Thyroid gland (tissue), 4 donors: Measurements from ENCODE around the gene CDC42BPG. TPM values are rescaled to one million over a fixed set of nuclear protein-coding genes. Genes with fewer than 3 reads are reported as not detected.

Experiments
- DNase-seq, 2 donors: peaks; one replicate each; pipeline ENCODE4 v3.0.0-alpha.2; 2019
- H3K27ac ChIP-seq, 3 donors: fragments of 200-600 bp; sonication (generic); 1 replicate in 2 of 3; 2 replicates in 1 of 3; pipeline ENCODE4 v1.5.1; 2016 to 2019; ENCODE audit warnings: mild to moderate bottlenecking in 1 of 3, moderate library complexity in 1 of 3
- H3K27me3 ChIP-seq: fragments of 200-600 bp; sonication (generic); one replicate; pipeline ENCODE4 v1.5.1; 2019
- H3K36me3 ChIP-seq, 2 donors: fragments of 200-600 bp; sonication (generic); one replicate each; pipeline ENCODE4 v1.5.1; 2016 to 2019
- H3K4me1 ChIP-seq, 2 donors: fragments of 200-600 bp; sonication (generic); one replicate each; pipeline ENCODE4 v1.5.1; 2017 to 2019
- H3K4me3 ChIP-seq, 3 donors: fragments of 200-600 bp; sonication (generic); replicated peaks in 1 of 3; 1 replicate in 2 of 3; 2 replicates in 1 of 3; pipeline ENCODE4 v1.5.1; 2016; ENCODE audit warnings: mild to moderate bottlenecking in 1 of 3
- H3K9me3 ChIP-seq: fragments of 200-600 bp; sonication (generic); one replicate; pipeline ENCODE4 v1.5.1; 2017
- POLR2A ChIP-seq, 2 donors: fragments of 450-650 bp; IDR thresholded peaks; one replicate each; pipeline ENCODE4 v1.6.1; 2017; ENCODE audit warnings: antibody characterized with exemption in 2 of 2, mild to moderate bottlenecking in 2 of 2, moderate library complexity in 1 of 2
- WGBS, 2 donors: methylation state at CpG; one replicate each; pipeline ENCODE4 v1.1.5; 2017; 5-methylcytosine and 5-hydroxymethylcytosine counted together
- intact Hi-C: fragments of 100-400 bp; cut with DNase I; formaldehyde crosslinking; loops from one replicate; pipeline ENCODE4 v1.15.1; 2023
- total RNA-seq, 4 donors: library from RNA; depleted of rRNA; stranded (reverse); fragments of >200 nt; gene quantifications; one replicate each; pipeline ENCODE4 v1.2.3, GENCODE V29; 2016
- TF ChIP-seq, protein P1 (sequence below), 6 experiments: fragments of 200-600 bp in 3 of 6; fragments of 450-650 bp in 3 of 6; sonication (generic) in 3 of 6; IDR thresholded peaks; one replicate each; pipeline ENCODE4 v1.5.1; 2016 to 2019; ENCODE audit warnings: antibody characterized with exemption in 6 of 6, mild to moderate bottlenecking in 2 of 6, inconsistent platforms in 1 of 6, moderate library complexity in 1 of 6

CDC42BPG gene
- total RNA-seq, 4 donors from 2014 or later: 7.8 to 13.9 (median 10.2) TPM

- Histone ChIP-seq H3K27ac (peak overlapping the region; percentile 77 to 82 (median 80)), H3K4me1 (peaks cover 37 to 43% of the 10 kb centered on the region in 2 donors), H3K36me3 (peaks cover 11 to 16% of the 10 kb centered on the region in 2 donors), H3K4me3 (peak overlapping the region in 1 of 3 donors; percentile 75), H3K27me3 (no peaks in the 10 kb centered on the region), H3K9me3 (no peaks in the 10 kb centered on the region)
- 34 to 37% methylated on average over 11 of the region's 11 CpGs for WGBS, 2 donors
- DNase-seq: no peak
- no peak for TF ChIP-seq POLR2A (IDR thresholded peaks at IDR 0.05)
- TF ChIP-seq, protein P1, sequence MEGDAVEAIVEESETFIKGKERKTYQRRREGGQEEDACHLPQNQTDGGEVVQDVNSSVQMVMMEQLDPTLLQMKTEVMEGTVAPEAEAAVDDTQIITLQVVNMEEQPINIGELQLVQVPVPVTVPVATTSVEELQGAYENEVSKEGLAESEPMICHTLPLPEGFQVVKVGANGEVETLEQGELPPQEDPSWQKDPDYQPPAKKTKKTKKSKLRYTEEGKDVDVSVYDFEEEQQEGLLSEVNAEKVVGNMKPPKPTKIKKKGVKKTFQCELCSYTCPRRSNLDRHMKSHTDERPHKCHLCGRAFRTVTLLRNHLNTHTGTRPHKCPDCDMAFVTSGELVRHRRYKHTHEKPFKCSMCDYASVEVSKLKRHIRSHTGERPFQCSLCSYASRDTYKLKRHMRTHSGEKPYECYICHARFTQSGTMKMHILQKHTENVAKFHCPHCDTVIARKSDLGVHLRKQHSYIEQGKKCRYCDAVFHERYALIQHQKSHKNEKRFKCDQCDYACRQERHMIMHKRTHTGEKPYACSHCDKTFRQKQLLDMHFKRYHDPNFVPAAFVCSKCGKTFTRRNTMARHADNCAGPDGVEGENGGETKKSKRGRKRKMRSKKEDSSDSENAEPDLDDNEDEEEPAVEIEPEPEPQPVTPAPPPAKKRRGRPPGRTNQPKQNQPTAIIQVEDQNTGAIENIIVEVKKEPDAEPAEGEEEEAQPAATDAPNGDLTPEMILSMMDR (IDR thresholded peaks at IDR 0.05): no peak
- intact Hi-C loops: no loop called here
These were observed 31.8 kb upstream of the CDC42BPG start for GRCh38 chr11:64876229-64876750.

DNA sequence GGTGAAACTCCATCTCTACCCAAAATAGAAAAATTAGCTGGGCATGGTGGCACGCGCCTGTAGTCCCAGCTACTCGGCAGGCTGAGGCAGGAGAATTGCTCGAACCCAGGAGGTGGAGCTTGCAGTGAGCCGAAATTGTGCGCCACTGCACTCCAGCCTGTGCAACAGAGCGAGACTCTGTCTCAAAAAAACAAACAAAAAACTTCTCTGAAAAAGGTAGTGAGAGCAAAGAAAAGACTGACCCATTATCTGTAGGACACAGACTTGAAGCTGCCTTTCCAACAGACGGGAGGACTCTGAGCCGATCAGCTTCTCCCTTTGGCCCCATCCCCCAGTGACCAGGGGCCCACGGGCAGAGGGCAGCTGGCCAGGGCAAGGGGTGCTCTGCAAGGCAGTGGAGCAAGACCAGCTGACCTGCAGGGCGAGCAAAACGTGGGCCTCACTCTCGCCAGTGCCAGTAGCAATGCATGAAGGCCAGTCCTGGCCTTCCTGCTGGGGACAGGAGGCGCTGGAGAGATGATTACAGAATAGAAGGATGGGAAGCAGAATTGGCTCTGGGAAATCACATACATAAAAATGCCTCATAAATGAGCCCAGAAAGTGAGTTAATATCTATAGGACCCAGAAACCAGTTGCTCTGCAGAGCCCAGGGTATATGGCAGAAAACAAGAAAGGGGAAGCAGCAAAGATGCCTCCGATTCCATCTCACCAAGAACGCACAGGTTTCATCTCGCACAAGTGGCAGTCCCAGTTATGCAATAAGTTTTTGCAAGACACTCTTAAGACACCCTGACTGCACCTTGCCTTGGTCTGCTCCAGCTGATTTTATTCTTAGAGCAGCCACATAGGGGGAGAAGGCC lies 31.1 kb upstream of the CDC42BPG start:
- TF ChIP-seq, protein P1 (IDR thresholded peaks at IDR 0.05): no peak
- no peak for TF ChIP-seq POLR2A (IDR thresholded peaks at IDR 0.05)
- Histone ChIP-seq H3K4me3 (peak overlapping the region in 1 of 3 donors; percentile 75), H3K36me3 (peaks cover 11 to 16% of the 10 kb centered on the region in 2 donors), H3K27me3 (no peaks in the 10 kb centered on the region), H3K27ac (peak overlapping the region; percentile 77 to 82 (median 80)), H3K9me3 (no peaks in the 10 kb centered on the region), H3K4me1 (peaks cover 41 to 50% of the 10 kb centered on the region in 2 donors)
- intact Hi-C loops: no loop called here
- 30 to 32% methylated on average over 17 of the region's 17 CpGs for WGBS, 2 donors
- DNase-seq: peak; percentile 64 to 69

DNA sequence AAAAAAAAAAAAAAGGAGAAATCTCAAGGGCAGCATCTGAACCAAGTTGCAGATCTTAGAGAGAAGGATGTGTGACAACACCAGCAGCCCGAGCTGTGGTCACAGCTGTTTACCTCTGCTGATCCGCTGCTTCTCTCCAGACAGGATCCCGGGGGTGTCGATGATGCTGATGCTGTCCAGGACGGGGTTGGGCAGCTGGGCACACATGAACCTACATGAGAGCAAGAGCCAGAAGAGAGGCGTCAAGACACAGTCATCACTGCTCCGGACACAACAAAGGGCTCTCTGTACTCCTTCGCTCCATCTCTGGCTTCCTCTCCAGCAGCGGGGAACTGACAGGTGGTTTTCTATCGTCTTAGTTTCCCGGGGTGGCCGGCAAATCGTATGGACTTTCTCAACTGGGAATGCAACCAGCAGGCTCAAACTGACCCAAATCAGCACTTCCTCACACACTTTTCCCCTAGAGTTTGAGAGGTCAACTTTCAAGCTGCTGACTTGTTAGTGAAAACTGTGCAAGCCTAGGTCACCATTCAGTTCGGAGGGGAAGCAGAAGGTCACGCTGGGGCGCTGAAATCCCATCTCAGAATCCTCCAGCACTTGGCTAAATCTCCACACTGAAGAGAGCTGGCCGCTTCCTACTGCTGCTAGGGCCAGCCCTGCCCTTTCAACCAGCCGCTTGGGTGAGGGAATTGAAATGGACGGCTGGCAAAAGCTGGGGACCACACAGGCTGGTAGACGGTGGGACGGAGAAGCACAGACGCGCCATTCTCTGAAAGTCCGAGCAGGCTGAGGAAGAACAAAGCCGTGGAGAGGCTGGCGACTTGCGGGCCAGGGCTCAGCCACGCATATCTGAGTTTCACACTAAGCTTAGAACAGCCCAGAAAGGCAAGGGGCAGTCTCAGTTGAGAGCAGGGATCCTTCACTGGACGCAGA lies 30.1 kb upstream of the CDC42BPG start:
- DNase-seq: peak in 1 of 2 donors; percentile 51
- H3K27me3 ChIP-seq: no peaks in the 10 kb centered on the region
- peaks cover 11 to 16% of the 10 kb centered on the region in 2 donors for H3K36me3 ChIP-seq
- H3K4me3 ChIP-seq: no peak overlapping the region
- intact Hi-C loops: no loop called here
- no peaks in the 10 kb centered on the region for H3K9me3 ChIP-seq
- peaks cover 52 to 58% of the 10 kb centered on the region in 2 donors for H3K4me1 ChIP-seq
- H3K27ac ChIP-seq: peak overlapping the region; percentile 77 to 82 (median 80)
- WGBS, 2 donors: 65 to 73% methylated on average over 28 to 29 of the region's 29 CpGs
- TF ChIP-seq, protein P1 (IDR thresholded peaks at IDR 0.05): no peak
- TF ChIP-seq POLR2A (IDR thresholded peaks at IDR 0.05): no peak

GRCh38 chr11:64872790-64873488 lies 28.5 kb upstream of the CDC42BPG start:
- DNase-seq: no peak
- Histone ChIP-seq H3K27ac (no peak overlapping the region), H3K27me3 (no peaks in the 10 kb centered on the region), H3K9me3 (no peaks in the 10 kb centered on the region), H3K4me1 (peaks cover 54 to 68% of the 10 kb centered on the region in 2 donors), H3K4me3 (no peak overlapping the region), H3K36me3 (peaks cover 11 to 16% of the 10 kb centered on the region in 2 donors)
- no peak for TF ChIP-seq POLR2A (IDR thresholded peaks at IDR 0.05)
- TF ChIP-seq, protein P1 (IDR thresholded peaks at IDR 0.05): no peak
- 90% methylated on average over 8 of the region's 8 CpGs for WGBS, 2 donors
- intact Hi-C loops: no loop called here
